Measurements from ENCODE around the gene OTUD7B. TPM values are rescaled to one million over a fixed set of nuclear protein-coding genes. Genes with fewer than 3 reads are reported as not detected.

OTUD7B gene
- total RNA-seq, 1 experiment from 2014 or later = 19.6 TPM

GRCh38 chr1:149888999-149889289 is 121.6 kb downstream of the OTUD7B start:
- Histone ChIP-seq H3K27me3 (replicated peaks; ENCODE audit: control insufficient read depth, insufficient read depth, low read length) (no peaks in the 10 kb centered on the region), H3K36me3 (ENCODE audit: control insufficient read depth, insufficient read depth, low read length) (no peaks in the 10 kb centered on the region), H3K4me3 (ENCODE audit: low read depth, low read length) (peak overlapping the region; percentile 46), H3K4me1 (peaks cover 13% of the 10 kb centered on the region), H3K9me3 (no peaks in the 10 kb centered on the region)
- ChIA-PET CTCF (interaction anchor here (1.4 kb wide), 3 partner anchors 53 to 280 kb away, joined by 3 to 4 read pairs (median 4); no protein-coding TSS in a partner anchor), POLR2A (interaction anchor here (0.6 to 4.1 kb wide), 5 partner anchors 11 to 276 kb away, joined by 4 to 30 read pairs (median 16); partner anchors contain the start of genes BOLA1 and SF3B4)
- no peaks in the 10 kb centered on the region for H3K27me3 Mint-ChIP-seq (ENCODE audit: insufficient read depth, unreplicated experiment)
- no peak for DNase-seq
- H3K4me3 Mint-ChIP-seq (ENCODE audit: unreplicated experiment) = no peak overlapping the region
- TF ChIP-seq CTCF (IDR thresholded peaks at IDR 0.05; ENCODE audit: insufficient read depth in 1 of 2, low read depth in 1 of 2, low read length in 1 of 2, severe bottlenecking in 1 of 2, unreplicated experiment in 1 of 2) = no peak
- no TSS peak for BruUV-seq (replicated peaks)
- peaks cover 5% of the 10 kb centered on the region for H3K36me3 Mint-ChIP-seq (ENCODE audit: insufficient read depth, unreplicated experiment)
- intact Hi-C loops (cut with micrococcal nuclease; ENCODE audit: unreplicated experiment) = loop anchor here (1.0 kb wide), 4 partner anchors 39 to 298 kb away; no protein-coding TSS in a partner anchor
- H3K27ac Mint-ChIP-seq (ENCODE audit: unreplicated experiment) = no peak overlapping the region
- H3K4me1 Mint-ChIP-seq (ENCODE audit: low read depth, unreplicated experiment) = no peaks in the 10 kb centered on the region
- H3K9me3 Mint-ChIP-seq (ENCODE audit: unreplicated experiment) = no peaks in the 10 kb centered on the region

GRCh38 chr1:149888247-149888998 is 122.1 kb downstream of the OTUD7B start:
- BruUV-seq (replicated peaks) = TSS peak; percentile 33
- no peak overlapping the region for H3K4me3 Mint-ChIP-seq (ENCODE audit: unreplicated experiment)
- Histone ChIP-seq H3K27me3 (replicated peaks; ENCODE audit: control insufficient read depth, insufficient read depth, low read length) (no peaks in the 10 kb centered on the region), H3K36me3 (ENCODE audit: control insufficient read depth, insufficient read depth, low read length) (no peaks in the 10 kb centered on the region), H3K4me1 (peaks cover 13% of the 10 kb centered on the region), H3K9me3 (no peaks in the 10 kb centered on the region), H3K4me3 (ENCODE audit: low read depth, low read length) (peak overlapping the region; percentile 46)
- no peaks in the 10 kb centered on the region for H3K9me3 Mint-ChIP-seq (ENCODE audit: unreplicated experiment)
- CTCF ChIA-PET = interaction anchor here (1.0 to 1.8 kb wide), 8 partner anchors 14 to 299 kb away, joined by 3 to 9 read pairs (median 4); no protein-coding TSS in a partner anchor
- TF ChIP-seq CTCF (IDR thresholded peaks at IDR 0.05; ENCODE audit: insufficient read depth in 1 of 2, low read depth in 1 of 2, low read length in 1 of 2, severe bottlenecking in 1 of 2, unreplicated experiment in 1 of 2) = peak; percentile 62 to 74
- H3K4me1 Mint-ChIP-seq (ENCODE audit: low read depth, unreplicated experiment) = no peaks in the 10 kb centered on the region
- peak; percentile 87 to 91 for DNase-seq
- intact Hi-C loops (cut with micrococcal nuclease; ENCODE audit: unreplicated experiment) = loop anchor here (1.0 kb wide), 4 partner anchors 40 to 299 kb away; no protein-coding TSS in a partner anchor
- peaks cover 5% of the 10 kb centered on the region for H3K36me3 Mint-ChIP-seq (ENCODE audit: insufficient read depth, unreplicated experiment)
- H3K27ac Mint-ChIP-seq (ENCODE audit: unreplicated experiment) = no peak overlapping the region
- no peaks in the 10 kb centered on the region for H3K27me3 Mint-ChIP-seq (ENCODE audit: insufficient read depth, unreplicated experiment)
- POLR2A ChIA-PET = interaction anchor here (0.5 to 4.1 kb wide), 16 partner anchors 11 to 299 kb away, joined by 3 to 30 read pairs (median 6); partner anchors contain the start of genes BOLA1, OTUD7B, SF3B4 and VPS45

Other genes starting within 250 kb of the OTUD7B start
- gene FCGR1A, start 228.0 kb downstream of the OTUD7B start, total RNA-seq (2022) = not detected in 2 replicates
- 22.7 and 22.9 TPM in 2 replicates for gene BOLA1, start 111.2 kb downstream of the OTUD7B start, total RNA-seq (2022)
- gene SV2A, start 92.9 kb downstream of the OTUD7B start, total RNA-seq (2022) = 4.7 TPM in 2 replicates
- 103 and 104 TPM in 2 replicates for gene SF3B4, start 82.9 kb downstream of the OTUD7B start, total RNA-seq (2022)
- gene MTMR11, start 73.8 kb downstream of the OTUD7B start, total RNA-seq (2022) = 2.2 and 2.3 TPM in 2 replicates
- 19.8 and 25.0 TPM in 2 replicates for gene VPS45, start 57.0 kb upstream of the OTUD7B start, total RNA-seq (2022)
- 2.1 and 3.6 TPM in 2 replicates for gene PLEKHO1, start 139.2 kb upstream of the OTUD7B start, total RNA-seq (2022)
- gene ANP32E, start 225.4 kb upstream of the OTUD7B start, total RNA-seq (2022) = 26.8 and 30.6 TPM in 2 replicates
- gene CA14, start 247.0 kb upstream of the OTUD7B start, total RNA-seq (2022) = not detected in 2 replicates